HG03460 (cell line): Measurements from ENCODE around the gene ARHGAP22.

Experiments
- ATAC-seq: cut with Tn5 transposase; IDR thresholded peaks from one replicate; pipeline ENCODE4 v1.9.1; 2021; ENCODE audit not compliant: unreplicated experiment

Gene ARHGAP22

DNA sequence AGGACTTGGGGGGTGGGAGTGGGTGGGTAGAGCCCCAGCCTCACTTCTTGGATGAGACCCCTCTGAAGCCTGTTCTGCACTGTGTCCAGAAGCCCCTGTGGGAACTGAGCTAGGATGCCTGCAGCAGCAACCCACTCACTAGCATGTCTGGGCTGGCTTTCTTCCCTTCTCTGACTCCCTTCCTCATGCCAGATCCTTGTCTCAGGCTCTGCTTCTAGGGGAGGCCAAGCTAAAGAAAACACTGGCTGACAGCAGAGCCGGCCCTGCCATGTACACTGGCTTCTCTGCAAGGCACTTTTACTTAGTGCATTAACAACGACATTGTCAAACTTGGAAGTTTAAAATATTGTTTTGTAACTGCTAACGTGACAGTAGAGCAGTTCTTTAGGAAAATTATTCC, 50.2 kb downstream of the ARHGAP22 start:
- ATAC-seq: no peak

DNA sequence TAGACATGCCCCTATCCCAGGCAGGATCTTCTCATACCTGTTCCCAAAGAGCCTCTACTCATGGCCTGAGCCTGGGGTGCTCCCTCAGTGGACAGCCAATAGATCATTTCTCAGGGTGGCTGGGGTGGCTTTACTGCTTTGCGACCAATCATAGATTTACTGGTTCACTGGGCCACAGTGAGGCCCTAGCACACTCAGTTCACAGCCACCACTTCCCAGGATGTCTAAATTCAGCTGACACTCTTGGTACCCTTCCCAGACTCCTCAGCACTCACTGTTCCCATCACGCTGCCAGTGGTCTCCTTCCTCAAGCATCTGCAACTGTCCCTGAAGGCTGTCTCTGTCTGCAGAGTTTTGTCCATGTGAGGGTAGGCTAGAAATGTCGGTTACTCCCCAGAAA, 50.6 kb downstream of the ARHGAP22 start:
- ATAC-seq: no peak

DNA sequence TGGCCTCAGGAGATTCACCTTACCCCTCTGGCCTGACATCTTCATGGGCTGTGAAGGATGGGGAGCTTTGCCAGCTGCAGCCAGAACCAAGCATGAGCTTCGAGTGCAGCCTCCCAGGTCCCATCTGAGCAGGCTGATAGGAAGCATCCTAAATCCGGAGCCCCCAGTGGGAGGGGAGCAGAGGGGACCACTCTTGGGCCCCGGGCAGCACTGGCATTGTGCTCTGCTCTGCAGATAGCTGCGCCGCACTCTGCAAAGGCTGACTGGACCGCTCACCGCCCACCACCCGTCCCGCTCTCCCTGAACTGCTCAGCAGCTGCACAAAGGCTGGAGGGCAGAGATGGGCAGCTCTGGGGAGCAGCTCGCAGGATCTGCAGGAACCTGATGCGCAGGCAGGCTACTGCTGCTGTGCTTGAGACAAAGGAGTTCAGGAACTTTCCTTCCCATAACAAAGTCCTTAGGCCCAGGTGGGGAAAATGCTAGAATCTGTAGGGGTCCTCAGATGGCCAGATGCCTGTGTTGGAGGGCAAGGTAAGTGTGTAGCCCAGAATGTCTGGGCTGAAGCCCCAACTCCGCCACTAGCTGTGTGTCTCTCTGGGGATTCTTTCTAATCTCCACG, 51.8 kb downstream of the ARHGAP22 start:
- ATAC-seq: no peak

DNA sequence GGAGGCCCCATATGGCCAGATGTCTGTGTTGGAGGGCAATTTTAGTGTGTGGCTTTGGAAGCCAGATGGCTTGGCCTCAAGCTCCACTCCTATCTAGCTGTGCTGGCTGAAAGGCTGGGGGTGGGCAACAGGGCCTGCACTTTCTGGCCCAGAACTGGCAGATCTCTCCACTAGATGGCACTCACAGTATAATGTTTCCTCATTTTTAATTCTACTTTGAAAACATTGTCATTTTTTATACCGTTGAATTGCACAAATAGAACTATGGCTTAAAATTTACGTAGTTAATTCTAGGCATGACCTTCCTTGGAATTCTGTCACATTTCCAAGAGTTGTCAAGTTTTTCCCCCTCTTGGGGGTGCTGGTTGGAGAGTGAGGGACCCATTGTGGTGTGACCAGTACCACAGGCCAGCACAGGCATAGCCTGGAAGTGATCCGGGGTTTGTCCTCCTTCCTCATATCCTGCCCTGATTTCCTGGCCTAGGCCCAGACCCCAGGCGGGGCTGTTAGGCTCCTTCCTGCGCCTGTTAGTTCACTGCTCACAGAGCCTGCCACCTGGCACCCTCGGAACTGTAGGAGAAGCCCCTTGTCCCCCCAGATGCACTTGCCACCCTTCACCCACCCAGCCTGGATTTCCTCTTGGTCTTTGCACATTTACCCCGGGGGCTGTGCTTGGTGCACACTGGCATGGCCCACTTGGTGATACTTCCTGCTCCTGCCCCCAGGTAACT, 52.8 kb downstream of the ARHGAP22 start:
- ATAC-seq: no peak

DNA sequence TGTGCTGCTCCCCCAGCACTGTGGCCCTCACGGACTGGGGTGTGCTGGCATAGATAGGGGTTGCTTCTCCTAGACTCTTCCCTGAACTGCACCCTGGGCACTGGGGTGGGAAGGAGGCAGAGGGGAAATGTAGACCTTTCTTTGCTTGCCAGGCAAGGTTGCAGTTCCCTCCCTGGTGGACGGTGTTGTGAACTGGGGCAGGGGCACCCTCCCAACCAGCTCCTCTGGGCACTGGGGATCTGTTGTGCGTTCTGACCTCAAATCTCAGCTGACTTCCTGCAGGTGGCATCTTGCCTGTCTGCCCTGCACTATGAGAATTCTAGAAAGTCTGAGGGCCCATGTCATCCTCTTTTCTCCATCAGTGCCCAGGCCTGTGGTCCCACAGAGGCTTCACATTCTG, 53.9 kb downstream of the ARHGAP22 start:
- no peak for ATAC-seq

DNA sequence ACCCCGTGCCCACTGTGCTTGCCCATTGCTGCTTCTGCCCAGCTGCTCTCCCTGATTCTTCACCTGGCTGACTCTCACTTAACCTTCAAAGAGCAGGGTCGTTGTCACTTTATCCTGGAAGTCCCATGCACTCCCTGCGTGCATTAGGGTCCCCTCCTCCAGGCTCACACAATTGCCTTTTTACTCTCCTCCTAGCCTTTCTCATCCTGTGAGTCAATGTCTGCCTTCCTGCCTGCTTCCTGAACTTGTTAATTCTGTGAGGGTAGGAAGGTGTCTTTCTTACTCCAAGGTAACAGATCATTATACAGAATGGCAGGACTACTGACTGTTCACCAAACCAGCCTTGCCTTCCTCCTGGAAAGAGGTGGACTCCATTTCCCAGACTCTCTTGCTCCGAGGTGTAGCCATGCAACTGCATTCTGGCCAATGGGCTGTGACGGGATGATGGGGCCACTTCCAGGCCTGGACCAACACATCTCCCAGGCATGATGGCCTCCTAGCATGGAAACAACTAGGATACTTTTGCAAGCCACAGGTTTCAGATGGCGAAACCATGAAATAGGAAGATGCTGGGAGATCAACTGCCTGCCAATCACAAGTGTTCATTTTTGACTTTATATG, 54.7 kb downstream of the ARHGAP22 start:
- ATAC-seq: no peak

DNA sequence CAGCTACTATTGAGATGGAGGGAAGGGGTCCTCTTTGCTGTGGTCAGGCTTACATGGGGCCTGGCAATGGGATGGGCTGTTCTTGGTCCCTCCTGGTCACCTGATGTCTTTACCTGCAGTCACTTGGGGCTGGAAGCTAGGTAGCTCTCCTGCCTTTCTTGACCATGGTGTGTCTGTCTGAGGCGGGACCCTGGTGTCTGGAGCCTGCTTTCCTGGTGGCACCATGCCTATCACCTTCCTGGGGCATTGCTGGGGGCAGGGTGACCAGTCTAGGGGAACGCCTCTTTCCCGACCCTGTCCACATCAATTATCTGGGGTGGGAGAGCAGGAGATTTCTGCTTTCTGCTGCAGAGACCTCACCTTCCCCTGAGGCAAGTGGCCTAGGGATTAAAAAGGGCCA, 55.6 kb downstream of the ARHGAP22 start:
- ATAC-seq: no peak

DNA sequence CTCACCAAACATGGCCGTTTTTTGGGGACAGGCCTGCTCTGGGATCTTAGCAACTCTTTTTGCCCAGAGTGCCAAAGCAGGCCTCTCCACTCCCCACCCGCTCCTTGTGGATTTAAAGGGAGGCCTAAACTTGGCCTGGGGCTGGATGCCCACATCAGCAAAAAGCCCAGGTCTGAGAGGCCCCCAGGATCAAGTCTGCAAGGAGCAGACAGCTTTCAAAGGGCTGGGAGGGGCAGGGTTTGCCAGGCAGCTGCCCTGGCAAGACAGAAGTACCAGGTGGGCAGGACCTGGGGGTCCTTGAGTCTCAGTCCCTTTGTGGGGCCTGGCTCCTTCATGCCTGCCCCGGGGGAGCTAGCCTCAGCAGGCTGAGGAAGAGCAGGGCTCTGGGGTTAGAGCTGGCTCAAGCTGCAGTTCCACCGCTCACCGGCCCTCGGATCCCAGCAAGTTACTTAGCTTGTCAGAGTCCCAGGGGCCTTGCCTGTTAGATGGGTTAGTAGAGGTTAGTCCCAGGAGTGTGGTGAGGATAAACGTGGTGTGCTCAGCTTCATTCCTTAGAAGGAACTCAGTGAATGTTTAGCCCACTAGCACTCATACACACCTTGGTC, 56.2 kb downstream of the ARHGAP22 start:
- ATAC-seq: no peak

DNA sequence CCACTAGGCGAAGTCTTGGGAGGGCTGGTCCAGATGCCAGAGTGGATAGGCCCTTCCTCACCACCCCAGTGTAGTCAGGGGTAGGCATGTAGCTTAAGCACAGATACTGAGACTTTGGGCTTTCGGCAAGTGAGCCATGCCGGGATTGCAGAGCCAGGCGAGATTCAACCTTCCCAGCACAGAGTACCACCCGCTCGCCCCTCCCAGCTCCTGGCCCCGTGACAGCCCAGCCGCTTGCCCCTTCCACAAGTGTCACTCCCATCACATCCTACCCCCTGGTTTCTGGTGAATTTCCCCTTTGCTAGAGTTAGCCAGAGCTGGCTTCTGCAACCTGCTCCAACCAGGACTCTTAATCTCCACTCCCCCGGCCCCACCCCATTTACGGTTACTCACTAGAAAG, 56.9 kb downstream of the ARHGAP22 start:
- ATAC-seq: no peak

DNA sequence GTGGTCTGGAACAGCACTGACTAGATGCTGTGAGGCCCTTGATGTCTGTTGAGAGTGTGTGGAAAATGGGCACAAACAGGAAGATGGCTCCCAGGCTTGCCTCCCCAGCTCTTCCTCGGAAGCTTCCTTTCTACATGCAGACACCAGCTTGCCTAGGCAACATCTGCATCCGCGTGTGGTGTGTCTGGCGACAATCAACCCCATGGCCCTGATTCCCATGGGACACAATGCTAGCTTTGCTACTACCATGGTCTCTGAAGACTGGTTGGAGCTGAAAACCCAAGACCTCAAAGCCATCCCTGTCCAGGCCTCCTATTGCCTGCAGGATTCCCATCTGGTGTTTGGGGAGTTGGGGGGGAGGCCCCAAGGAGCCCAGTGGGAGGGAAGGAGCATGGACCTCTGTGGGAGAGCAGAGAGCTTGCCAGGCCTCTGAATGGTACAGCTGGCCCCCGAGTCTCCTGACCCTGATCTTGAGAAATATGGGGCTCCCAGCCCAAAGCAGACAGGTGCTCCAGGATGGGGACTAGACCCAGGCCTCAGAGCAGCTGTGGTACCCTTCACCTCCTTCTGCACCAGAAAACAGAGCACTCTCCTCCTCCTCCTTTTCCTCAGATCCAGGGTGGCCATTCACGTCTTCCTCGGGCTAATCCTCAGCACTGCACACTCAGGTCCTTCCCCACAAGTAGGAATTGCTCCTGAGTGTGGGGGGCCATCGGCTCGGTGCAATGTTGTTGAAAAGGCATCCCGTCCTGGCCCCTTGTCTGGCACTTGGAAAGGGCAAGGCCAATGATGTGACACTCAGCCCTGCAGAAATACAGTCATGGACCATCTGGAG, 57.6 kb downstream of the ARHGAP22 start:
- no peak for ATAC-seq

DNA sequence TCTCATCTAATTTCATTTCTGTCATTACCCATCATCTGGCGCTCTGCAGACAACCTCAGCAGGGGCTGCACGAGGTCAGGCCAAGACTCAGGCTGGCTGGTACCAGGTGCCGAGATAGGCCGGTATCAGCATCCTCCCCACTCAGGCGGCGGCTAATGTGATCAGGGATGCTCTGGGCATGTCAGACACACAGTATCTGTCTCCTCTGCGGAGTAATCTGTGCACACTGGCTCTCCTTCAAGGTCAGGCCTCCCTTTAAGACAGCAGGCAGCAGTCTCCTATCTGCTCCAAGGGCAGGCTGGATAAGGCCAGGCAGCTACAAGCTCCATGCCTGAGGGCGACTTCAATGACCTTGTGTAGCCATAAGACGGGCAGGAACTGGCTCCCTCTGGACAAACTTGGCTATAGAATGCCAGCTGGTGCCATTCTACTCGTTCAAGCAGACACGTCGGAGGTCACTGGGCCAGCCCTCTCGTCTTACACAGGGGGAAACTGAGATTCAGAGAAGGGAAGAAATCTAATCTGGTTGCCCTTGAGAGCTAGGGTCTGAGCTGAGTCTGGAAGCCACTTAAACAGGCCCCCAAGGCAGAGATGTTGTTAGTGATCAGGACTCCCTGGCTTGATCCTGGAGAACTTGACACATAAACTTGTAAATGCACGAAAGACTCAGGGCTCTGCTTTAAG, 59.3 kb downstream of the ARHGAP22 start:
- ATAC-seq: no peak

DNA sequence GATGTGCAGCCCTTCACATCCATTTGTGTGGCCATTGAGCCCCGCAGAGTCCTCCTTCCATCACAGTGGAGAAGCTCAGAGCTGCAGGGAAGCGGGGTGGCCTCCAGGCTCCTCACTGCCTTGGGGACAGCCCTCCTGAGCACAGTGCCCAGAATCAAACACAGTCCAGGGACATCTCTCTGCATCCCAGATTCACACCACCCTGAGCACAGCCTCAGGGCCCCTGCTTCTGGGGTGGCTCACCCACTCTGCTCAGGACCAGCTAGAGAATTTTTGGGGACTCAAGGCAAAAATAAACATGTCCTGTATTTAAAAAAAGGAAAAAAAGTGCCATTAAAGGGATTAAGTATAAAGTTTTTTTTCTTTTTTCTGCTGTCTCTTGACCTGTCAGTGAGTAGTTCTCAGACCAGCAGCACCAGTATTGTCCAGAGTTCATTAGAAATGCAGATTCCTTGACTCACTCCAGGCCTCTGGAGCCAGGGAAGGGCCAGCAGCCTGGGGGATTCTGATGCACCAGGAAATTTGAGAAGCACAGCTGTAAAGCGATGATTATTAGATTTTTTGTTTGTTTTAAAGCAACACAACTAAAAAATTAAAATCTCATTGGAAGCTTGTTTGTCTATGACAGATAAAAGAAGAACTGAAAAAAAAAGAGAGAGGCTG, 61.6 kb downstream of the ARHGAP22 start:
- no peak for ATAC-seq

DNA sequence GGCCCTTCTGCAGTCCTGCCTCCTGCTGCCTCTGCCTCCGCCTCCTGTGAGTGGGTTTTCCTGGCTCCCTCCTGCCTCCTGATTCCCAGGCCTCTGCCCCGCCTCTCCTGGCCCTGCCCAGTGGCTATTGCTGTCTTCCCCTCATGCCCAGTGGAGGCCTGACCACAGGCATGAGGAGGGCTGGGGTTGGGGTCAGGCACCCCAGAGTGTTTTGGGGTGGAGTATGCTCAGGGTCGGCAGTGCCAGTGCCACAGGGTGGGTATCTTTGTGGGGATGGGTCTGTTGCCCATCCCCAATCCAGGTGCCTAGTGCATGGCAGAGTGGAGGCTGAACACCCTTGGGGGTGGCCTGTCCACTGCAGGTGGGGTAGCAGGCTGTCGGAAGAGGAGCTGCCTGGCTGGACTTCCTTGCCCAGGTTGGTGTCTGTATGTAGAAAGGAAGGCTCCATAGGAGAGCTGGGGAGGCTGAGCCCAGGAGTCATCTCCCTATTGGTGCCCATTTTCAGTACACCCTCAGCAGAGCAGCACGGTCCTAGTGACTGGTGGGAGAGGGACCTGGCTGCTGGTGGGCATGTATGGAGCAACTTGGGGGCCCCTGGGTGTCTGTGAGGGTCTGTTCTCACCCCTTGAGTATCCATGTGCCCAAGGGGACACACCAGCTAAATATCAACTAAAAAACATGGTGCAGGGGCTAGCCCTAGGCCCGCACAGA, 62.2 kb downstream of the ARHGAP22 start:
- no peak for ATAC-seq

DNA sequence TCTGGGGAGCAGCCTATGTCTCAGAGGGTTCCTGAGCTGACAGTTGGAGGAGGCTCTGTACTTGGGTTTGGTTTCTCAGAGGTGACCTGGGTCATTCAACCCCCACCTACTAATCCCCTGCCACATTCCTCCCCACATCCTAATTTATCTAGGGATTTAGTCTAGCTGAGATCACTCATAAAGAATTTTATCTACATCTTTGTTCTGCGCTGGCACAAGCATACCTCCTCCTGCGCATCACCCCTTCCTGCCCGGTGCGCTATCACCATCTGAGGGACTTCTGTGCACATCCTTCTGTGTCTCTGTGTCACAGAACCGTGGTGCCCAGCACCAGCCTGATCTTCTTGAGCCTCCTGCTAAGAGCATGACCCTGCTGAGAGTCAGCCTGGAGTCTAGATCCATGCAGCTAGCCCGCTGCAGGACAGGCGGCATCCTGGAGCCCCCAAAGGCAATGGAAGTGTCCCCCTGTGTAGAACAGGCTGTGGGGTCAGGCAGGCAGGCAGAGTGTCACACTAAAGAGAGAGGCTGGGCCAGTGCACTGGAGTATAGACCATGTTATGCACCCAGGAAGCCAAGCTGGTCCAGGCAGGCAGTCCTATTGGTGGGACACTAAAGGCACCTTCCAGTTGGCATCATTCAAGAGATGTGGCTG, 63.6 kb downstream of the ARHGAP22 start:
- ATAC-seq: no peak

DNA sequence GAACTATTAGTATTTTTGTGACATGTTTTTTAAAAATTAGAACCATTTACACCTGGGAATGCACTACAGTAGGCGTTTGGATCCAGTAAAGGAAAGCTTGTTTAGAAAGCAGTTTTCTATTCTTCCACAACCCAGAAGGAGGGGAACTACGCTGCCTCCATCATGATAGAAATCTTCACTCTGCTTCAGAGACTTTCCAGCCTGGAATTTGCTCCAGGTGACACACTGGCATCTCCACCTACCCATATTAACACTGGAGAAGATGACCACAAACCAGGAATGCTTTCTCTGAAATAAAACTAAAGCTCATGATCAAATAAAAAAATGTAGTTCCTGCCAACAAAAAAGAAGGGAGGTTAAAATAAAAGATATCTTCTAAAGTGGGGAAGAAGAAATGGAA, 66.3 kb downstream of the ARHGAP22 start:
- ATAC-seq: no peak

DNA sequence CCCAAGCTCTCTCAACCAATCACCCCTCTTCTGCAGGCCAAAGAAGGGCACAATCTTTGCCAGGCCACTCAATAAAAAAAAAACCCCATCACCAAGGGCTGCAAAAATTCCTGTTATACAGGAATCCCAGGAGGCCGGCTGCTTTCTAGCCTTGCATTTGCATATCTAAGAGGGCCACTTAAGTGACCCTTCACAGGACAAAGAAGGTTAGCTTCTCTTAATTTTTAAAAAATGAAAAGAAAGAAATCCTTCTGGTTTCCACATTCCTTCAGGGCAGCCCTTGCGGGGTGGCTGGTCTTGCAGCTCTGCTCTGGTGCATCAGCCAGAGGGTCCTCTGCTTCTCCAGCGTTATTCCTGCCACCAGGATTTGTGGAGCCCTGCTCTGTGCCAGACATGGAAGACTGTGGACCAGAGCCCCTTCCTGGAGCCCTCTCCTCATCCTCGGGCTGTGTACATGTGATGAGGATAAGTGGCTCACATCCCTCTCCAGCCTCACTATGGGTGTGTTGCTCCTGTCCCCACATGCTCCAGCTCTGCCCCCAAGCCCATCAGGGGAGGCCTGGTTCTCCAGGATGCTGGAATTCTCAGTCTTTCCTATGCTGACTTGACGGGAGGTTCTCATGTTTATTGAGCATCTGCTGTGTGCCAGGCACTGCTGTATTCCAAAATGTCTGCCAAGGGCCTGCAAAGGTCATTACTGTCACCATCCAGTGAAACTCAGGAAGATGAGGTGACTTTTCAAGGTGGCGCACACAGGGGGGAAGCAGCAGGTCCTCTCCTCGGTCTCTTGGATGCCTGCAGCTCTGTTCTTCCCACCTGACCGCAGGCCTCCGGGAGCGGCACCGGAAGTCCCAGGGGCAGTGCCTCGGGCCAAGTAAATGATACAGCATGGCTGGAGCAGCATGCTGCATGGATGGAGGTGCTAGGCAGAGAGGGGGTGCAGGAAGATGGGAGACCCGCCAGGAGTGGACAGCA, 67.7 kb downstream of the ARHGAP22 start:
- ATAC-seq: no peak

DNA sequence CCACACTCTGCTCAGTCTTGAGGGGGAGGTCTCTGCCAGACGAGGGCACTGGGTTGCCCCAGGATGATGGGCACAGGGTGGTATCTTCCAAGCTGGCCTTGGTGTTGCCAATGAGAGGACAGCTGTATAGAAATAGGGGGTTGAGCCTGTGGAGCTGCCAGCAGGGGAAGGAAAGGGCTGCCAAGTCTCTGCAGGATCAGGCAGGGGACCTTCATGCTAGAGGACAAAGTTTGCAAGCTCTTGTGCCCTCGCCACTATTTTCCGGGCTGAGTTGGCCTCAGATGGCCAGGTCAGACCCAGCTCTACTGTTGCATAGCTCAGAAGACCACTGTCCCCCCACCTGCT, 68.7 kb downstream of the ARHGAP22 start:
- no peak for ATAC-seq
